ENCODE data around the gene TAS2R20. TPM values are rescaled to one million over a fixed set of nuclear protein-coding genes. Genes with fewer than 3 reads are reported as not detected.

Gene TAS2R20, protein sequence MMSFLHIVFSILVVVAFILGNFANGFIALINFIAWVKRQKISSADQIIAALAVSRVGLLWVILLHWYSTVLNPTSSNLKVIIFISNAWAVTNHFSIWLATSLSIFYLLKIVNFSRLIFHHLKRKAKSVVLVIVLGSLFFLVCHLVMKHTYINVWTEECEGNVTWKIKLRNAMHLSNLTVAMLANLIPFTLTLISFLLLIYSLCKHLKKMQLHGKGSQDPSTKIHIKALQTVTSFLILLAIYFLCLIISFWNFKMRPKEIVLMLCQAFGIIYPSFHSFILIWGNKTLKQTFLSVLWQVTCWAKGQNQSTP
- total RNA-seq, result 0.10 and 0.13 TPM in 2 replicates

DNA sequence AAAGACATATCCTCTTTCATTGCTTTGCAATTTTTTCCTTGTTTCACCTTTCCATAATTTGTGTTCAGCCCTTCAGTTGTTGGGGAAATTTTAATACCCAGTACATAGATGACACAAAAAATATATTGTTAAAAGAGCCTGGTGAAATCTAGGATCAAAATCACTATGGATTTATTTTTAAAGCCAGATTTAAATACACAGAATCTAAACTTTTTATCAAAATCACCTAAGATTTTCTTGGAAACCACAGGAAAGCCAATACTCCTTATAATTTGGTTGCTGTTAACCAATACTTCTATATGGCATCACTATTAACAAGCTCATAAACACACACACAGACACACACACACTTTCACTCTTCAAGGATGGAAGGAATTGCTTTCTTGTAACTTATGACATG lies at the start of gene TAS2R20:
Gene TAS2R20 (minus strand): TSS at position 101 of the 400 bp plus-strand sequence. CDS start 429 bp downstream, outside the sequence.

DNA sequence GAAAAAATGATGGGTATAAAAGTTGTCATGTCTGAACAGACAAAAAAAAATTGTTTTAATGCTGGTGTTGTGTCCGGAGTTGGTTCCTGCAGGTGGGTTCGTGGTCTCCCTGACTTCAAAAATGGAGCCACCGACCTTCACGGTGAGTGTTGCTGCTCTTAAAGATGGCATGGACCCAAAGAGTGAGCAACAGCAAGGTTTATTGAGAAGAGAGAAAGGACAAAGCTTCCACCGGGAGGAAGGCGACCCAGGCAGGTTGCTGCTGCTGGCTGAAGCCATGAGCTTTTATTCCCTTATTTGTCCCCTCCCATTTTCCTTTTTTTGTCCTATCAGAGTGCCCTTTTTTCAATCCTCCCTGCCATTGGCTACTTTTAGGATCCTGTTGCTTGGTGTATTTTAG lies 33.2 kb upstream of the TAS2R20 start, which contains the start of gene TAS2R31:
Gene TAS2R31 (minus strand): TSS at position 101 of the 400 bp plus-strand sequence. CDS start 72 bp downstream, at position 29.

DNA sequence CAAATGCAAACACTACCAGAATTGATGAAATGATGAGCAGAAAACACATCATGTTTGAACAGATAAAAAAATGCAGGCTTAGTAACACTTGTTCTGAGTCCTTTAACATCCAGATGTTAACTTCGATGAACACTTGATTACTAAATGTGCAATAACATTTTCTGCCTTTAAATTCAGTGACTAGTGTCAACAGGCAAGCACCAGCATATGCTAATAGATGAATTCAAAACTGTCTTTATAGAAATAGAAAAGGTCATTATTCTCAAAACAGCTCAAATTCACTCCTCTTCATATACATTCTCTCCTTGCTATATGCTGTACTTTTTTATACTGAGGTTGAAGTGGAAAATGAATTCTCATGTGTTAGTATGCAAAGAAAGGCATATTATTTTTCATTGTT lies 24.4 kb upstream of the TAS2R20 start, which contains the start of gene TAS2R19:
Gene TAS2R19 (minus strand): TSS at position 101 of the 400 bp plus-strand sequence. CDS start 49 bp downstream, at position 52.

DNA sequence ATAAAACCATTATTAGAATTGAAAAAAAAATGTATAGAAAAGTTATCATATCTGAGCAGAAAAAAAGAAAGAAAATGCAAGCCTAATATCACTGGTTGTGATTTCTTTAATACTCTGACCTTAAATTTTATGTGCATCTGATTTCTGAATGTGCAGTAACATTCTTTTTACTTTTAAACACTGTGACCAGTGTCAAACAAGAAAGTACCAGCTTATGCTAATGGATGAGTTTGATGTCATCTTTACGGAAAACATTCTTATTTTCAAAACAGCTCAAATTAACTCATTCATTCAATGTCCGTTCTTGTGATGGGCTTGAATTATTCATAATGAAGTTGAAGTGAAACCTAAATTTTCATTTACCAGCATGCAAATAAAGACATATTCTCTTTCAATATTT lies 11.3 kb downstream of the TAS2R20 start, which contains the start of gene TAS2R50:
Gene TAS2R50 (minus strand): TSS at position 101 of the 400 bp plus-strand sequence. CDS start 52 bp downstream, at position 49.

Other genes with a start within 250 kb of the TAS2R20 start
- not detected in 2 replicates for gene TAS2R7, start 195.7 kb downstream of the TAS2R20 start, total RNA-seq
- not detected in 2 replicates for gene TAS2R8, start 191.0 kb downstream of the TAS2R20 start, total RNA-seq
- gene TAS2R9, start 188.1 kb downstream of the TAS2R20 start, total RNA-seq, result not detected in 2 replicates
- gene TAS2R10, start 171.9 kb downstream of the TAS2R20 start, total RNA-seq, result 0.13 TPM in 1 of 2 replicates, not detected in the other
- 0.20 TPM in 1 of 2 replicates, not detected in the other for gene PRR4, start 148.8 kb downstream of the TAS2R20 start, total RNA-seq
- 3.0 and 6.0 TPM in 2 replicates for gene PRH1, start 114.0 kb downstream of the TAS2R20 start, total RNA-seq
- 0.07 and 0.10 TPM in 2 replicates for gene TAS2R13, start 88.7 kb downstream of the TAS2R20 start, total RNA-seq
- gene PRH2, start 69.1 kb downstream of the TAS2R20 start, total RNA-seq, result not detected in 2 replicates
- 0.07 and 0.84 TPM in 2 replicates for gene TAS2R14, start 59.0 kb downstream of the TAS2R20 start, total RNA-seq
- 0.15 and 0.20 TPM in 2 replicates for gene TAS2R50, start 11.4 kb downstream of the TAS2R20 start, total RNA-seq
- 0.39 and 0.53 TPM in 2 replicates for gene TAS2R19, start 24.3 kb upstream of the TAS2R20 start, total RNA-seq
- 0.15 TPM in 1 of 2 replicates, not detected in the other for gene TAS2R31, start 33.1 kb upstream of the TAS2R20 start, total RNA-seq
- 0.34 and 0.73 TPM in 2 replicates for gene TAS2R46, start 64.0 kb upstream of the TAS2R20 start, total RNA-seq
- gene TAS2R43, start 94.0 kb upstream of the TAS2R20 start, total RNA-seq, result 0.53 TPM in 1 of 2 replicates, not detected in the other
- gene TAS2R30, start 136.3 kb upstream of the TAS2R20 start, total RNA-seq, result 0.05 and 0.20 TPM in 2 replicates
- 6.6 and 9.2 TPM in 2 replicates for gene SMIM10L1, start 172.9 kb upstream of the TAS2R20 start, total RNA-seq
- not detected in 2 replicates for gene TAS2R42, start 188.6 kb upstream of the TAS2R20 start, total RNA-seq

Data from mammary microvascular endothelial cell (primary cell).